Right forelimb (tissue), 1 donor: Measurements from ENCODE around the gene CAPN7.

Experiments used
- DNase-seq: peaks from one replicate; pipeline ENCODE4 v3.0.0-alpha.2; 2018

The CAPN7 gene

DNA sequence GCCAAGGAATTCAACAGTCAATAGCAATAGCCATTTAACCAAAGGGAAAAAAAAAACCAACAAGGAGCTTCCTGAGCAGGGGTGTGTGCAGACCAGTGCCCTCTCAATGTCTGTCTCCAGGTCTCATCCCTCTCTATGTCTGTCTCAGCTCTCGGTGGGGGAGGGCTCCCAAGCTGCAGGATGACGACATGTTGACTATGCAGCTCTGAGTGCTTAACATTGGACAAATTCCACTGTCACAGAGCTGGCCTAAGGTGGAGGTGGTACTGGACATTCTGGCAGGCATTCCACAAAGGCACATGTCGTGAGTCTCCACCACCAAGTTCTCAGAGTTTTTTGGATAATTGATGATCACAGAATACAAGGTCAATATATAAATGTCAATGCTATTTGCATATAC lies 2.0 kb upstream of the CAPN7 start:
- DNase-seq: no peak

GRCh38 chr3:15205482-15205933 lies 538 bp upstream of the CAPN7 start:
- no peak for DNase-seq

- peak; percentile 52 for DNase-seq
These were observed 873 bp downstream of the CAPN7 start for GRCh38 chr3:15206662-15207576.

GRCh38 chr3:15207836-15208504 lies 1.9 kb downstream of the CAPN7 start:
- no peak for DNase-seq

- no peak for DNase-seq
These were observed 5.9 kb downstream of the CAPN7 start for GRCh38 chr3:15211937-15212336.

- DNase-seq: no peak
These were observed 8.7 kb downstream of the CAPN7 start for GRCh38 chr3:15214758-15215157.

DNA sequence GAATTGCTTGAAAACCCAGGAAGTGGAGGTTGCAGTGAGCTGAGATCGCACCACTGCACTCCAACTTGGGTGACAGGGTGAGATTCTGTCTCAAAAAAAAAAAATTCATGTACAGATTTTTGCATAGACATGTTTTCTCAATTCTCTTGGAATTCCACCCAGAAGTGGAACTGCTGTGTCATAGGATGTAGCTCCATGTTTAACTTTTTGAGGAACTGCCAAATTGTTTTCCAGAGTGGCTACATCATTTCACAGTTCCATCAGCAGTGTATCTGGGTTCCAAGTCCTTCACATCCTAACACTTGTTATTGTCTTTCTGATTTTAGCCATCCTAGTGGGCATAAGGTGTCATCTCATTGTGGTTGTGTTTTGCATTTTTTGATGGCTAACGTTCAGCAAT lies 9.9 kb downstream of the CAPN7 start:
- DNase-seq: no peak

- no peak for DNase-seq
These were observed 10.5 kb downstream of the CAPN7 start for GRCh38 chr3:15216501-15216900.

DNA sequence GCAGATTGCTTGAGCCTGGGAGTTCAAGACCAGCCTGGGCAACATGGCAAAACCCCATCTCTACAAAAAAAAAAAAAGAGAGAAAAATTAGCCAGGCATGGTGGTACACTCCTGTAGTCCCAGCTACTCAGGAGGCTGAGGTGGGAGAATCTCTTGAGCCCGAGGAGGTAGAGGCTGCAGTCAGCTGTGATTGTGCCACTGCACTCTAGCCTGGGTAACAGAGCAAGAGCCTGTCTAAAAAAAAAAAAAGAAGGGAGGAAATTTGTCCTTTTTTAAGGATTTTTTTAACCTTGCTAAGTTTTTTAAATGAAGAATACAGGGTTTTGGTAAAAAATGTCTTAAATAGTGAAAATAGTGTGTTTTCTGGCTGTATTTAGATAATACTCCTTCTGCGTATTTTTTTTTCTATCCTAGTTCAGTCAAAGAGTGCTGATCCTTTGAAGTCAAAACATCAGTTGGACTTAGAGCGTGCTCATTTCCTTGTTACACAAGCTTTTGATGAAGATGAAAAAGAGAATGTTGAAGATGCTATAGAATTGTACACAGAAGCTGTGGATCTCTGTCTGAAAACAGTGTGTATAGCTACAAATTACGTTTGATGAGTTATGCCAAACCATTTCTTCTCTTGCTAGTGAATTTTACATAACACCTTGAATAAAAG lies 11.1 kb downstream of the CAPN7 start:
- no peak for DNase-seq

DNA sequence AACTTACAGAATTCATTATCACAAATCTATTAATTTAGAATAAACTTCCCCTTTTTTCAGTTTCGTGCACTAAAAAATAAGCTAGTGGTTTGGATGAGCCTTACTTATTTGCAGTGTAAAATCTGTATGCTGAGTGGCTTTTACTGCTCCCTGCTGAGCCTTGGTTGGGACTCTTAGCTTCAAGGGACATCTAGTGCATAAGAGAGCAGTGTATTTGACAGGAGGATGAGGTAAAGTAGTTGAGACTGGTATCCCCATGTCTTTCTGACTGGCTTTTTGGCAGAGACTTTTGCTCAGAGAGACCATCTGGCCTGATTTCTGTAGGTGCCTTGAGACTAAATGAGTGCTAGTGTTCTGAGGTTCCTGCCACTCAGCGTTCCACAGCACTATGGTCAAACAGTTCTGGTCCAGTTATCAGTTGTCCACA lies 11.8 kb downstream of the CAPN7 start:
- DNase-seq: no peak

DNA sequence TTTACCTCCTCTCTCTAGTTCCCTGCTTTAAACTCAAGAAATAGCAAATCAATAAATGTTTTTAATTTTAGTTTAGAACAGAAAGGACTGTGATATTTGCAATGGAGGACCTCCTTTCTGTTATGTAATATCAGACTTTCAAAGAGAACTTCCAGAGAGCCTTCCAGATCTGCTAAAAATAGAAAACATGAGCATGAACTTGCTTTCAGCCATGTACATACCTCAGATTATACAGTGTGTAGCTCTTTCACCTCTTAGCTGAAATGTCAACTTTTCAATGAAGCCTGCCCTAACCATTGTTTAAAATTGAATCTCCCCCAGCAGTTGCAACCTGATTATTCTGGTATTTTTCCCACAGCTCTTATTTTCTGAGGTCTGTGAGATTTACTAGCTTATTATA lies 12.6 kb downstream of the CAPN7 start:
- no peak for DNase-seq

- no peak for DNase-seq
These were observed 14.0 kb downstream of the CAPN7 start for GRCh38 chr3:15220056-15220455.

GRCh38 chr3:15220661-15221060 lies 14.6 kb downstream of the CAPN7 start:
- DNase-seq: no peak

DNA sequence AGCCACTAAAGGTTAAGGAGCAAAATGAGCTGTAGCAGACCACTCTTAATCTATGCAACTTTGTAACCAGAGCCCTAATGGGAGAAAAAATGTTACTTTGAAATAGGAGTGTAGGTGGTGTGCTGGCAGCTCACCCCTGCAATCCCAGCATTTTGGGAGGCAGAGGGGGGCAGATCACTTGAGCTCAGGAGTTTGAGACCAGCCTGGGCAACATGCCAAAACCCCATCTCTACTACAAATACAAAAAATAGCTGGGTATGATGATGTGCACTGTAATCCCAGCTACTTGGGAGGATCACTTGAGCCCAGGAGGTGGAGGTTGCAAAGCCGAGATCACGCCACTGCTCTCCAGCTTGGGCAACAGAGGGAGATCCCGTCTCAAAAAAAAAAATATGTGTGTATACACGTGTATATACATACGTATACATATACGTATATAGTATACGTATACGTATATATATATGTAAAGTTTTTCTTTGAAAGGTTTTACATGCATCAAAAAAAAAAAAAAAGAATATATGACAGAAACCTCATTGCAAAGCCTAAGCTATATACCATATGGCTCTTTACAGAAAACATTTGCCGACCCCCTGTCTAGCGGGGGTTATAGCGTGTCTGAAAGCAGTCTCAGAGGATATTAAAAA lies 15.7 kb downstream of the CAPN7 start:
- no peak for DNase-seq

GRCh38 chr3:15223685-15224572 lies 17.9 kb downstream of the CAPN7 start:
- DNase-seq: no peak

- DNase-seq: no peak
These were observed 22.1 kb downstream of the CAPN7 start for GRCh38 chr3:15228147-15228546.

GRCh38 chr3:15229262-15229661 lies 23.2 kb downstream of the CAPN7 start:
- DNase-seq: no peak

GRCh38 chr3:15241341-15241740 lies 35.3 kb downstream of the CAPN7 start:
- no peak for DNase-seq

DNA sequence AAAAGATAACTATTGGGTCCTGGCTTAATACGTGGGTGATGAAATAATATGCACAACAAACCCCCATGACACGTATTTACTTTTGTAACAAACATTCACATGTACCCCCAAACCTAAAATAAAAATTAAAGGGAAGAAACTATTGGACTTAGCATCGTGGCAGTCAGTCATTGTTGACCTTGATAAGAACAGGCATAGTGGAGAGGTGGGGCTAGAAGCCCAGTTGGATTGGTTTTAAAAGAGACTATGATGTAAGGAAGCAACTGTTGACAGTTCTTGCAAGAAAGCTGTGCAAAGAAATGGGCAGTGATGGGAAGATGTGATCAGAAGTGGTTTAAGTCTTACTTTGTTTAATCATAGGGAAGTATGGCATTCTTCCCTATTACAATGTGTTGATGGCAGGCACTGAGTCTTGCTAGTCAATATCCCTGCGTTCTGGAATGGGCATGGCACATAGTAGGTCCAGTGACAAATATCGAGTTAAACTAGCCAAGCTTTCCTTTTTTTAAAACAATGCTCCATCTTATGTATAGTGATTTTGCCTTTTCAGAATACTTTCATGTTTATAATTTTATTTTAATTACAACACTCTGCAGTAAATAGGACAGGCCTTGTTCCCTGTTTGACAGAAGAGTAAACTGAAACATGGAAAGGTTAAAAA lies 37.9 kb downstream of the CAPN7 start:
- no peak for DNase-seq

- DNase-seq: no peak
These were observed 40.1 kb downstream of the CAPN7 start for GRCh38 chr3:15246186-15246585.

DNA sequence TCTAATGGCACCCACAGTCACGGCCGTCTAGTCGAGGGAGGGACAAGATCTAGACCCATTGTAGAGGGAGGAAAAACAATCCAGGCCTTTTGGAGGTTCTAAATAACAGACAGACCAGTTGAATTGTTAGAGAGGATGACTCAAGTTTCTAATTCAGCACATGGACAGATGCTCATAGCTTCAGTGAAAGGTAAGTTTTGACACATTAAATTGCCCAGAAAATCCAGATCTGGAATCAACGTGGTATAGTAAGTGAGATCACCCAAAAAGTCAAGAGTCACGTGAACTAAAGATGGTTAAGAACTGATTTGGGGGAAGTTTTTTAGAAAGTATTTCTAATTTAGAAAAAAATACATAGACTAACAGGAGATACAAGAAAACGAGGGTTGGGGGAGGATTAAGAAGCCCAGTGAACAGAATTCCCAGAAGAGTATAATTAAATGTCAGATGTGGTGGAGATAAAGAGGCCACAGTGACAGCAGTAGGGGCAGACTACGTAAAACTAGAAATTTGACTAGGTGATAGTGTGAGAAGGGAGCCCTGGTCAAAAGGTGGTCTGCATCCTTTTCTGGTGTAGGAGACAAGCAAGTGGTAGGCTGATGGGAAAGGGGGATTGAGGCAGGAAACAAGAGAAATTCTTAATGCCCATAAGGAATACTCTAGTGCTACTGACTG lies 47.1 kb downstream of the CAPN7 start:
- no peak for DNase-seq
